ENCODE measurements around the gene RACGAP1. TPM values are rescaled to one million over a fixed set of nuclear protein-coding genes. Genes with fewer than 3 reads are reported as not detected.

The RACGAP1 gene
- total RNA-seq, 1 donor from 2014 or later = 18.8 TPM

DNA sequence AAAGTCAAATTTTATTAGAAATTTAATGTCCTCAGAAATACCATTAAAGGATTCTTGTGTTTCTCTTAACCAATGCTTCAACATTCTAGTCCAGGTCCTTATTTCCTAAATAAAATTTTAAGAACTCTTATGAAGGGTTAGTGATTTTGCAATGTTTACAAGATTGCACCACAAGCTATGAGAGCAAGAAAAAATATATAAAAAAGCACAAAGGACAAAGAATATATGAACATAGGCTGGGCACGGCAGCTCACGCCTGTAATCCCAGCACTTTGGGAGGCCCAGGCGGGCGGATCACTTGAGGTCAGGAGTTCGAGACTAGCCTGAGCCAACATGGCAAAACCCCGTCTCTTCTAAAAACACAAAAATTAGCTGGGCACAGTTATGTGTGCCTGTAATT lies 7.7 kb downstream of the RACGAP1 start:
- H3K9me3 Mint-ChIP-seq (ENCODE audit: unreplicated experiment) = no peaks in the 10 kb centered on the region
- no peaks in the 10 kb centered on the region for H3K27me3 Mint-ChIP-seq (ENCODE audit: low read depth, unreplicated experiment)
- H3K36me3 Mint-ChIP-seq (ENCODE audit: low read depth, unreplicated experiment) = no peaks in the 10 kb centered on the region
- no peak for FAIRE-seq
- Histone ChIP-seq H3K79me2 (ENCODE audit: insufficient read depth, low read length) (peaks cover 93% of the 10 kb centered on the region), H4K20me1 (ENCODE audit: insufficient read depth, low read length) (peaks cover 11% of the 10 kb centered on the region), H3K9ac (ENCODE audit: low read length) (no peak overlapping the region), H3K27me3 (ENCODE audit: insufficient read depth, low read length) (no peaks in the 10 kb centered on the region), H3K4me2 (ENCODE audit: low read length) (peak overlapping the region; percentile 65), H3K4me1 (ENCODE audit: insufficient read depth, low read length) (peaks cover 6% of the 10 kb centered on the region), H3K27ac (ENCODE audit: low read depth, low read length) (peak overlapping the region; percentile 48), H3K9me3 (ENCODE audit: insufficient read depth, low read depth, low read length) (no peaks in the 10 kb centered on the region), H2AFZ (ENCODE audit: low read depth, low read length) (no peak overlapping the region), H3K36me3 (ENCODE audit: insufficient read depth, low read length) (peaks cover 3% of the 10 kb centered on the region), H3K4me3 (ENCODE audit: insufficient read depth, low read depth, low read length) (no peak overlapping the region)
- peaks cover 5% of the 10 kb centered on the region for H3K4me1 Mint-ChIP-seq (ENCODE audit: low read depth, unreplicated experiment)
- H3K4me3 Mint-ChIP-seq (ENCODE audit: unreplicated experiment) = no peak overlapping the region
- no peak overlapping the region for H3K27ac Mint-ChIP-seq (ENCODE audit: unreplicated experiment)
- no peak for DNase-seq (ENCODE audit: low read depth)
- TF ChIP-seq, protein P1, sequence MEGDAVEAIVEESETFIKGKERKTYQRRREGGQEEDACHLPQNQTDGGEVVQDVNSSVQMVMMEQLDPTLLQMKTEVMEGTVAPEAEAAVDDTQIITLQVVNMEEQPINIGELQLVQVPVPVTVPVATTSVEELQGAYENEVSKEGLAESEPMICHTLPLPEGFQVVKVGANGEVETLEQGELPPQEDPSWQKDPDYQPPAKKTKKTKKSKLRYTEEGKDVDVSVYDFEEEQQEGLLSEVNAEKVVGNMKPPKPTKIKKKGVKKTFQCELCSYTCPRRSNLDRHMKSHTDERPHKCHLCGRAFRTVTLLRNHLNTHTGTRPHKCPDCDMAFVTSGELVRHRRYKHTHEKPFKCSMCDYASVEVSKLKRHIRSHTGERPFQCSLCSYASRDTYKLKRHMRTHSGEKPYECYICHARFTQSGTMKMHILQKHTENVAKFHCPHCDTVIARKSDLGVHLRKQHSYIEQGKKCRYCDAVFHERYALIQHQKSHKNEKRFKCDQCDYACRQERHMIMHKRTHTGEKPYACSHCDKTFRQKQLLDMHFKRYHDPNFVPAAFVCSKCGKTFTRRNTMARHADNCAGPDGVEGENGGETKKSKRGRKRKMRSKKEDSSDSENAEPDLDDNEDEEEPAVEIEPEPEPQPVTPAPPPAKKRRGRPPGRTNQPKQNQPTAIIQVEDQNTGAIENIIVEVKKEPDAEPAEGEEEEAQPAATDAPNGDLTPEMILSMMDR (IDR thresholded peaks at IDR 0.05; ENCODE audit: insufficient read depth, low read depth, low read length) = no peak
- TF ChIP-seq EZH2 (IDR thresholded peaks at IDR 0.05; ENCODE audit: insufficient read depth, low read length) = no peak

DNA sequence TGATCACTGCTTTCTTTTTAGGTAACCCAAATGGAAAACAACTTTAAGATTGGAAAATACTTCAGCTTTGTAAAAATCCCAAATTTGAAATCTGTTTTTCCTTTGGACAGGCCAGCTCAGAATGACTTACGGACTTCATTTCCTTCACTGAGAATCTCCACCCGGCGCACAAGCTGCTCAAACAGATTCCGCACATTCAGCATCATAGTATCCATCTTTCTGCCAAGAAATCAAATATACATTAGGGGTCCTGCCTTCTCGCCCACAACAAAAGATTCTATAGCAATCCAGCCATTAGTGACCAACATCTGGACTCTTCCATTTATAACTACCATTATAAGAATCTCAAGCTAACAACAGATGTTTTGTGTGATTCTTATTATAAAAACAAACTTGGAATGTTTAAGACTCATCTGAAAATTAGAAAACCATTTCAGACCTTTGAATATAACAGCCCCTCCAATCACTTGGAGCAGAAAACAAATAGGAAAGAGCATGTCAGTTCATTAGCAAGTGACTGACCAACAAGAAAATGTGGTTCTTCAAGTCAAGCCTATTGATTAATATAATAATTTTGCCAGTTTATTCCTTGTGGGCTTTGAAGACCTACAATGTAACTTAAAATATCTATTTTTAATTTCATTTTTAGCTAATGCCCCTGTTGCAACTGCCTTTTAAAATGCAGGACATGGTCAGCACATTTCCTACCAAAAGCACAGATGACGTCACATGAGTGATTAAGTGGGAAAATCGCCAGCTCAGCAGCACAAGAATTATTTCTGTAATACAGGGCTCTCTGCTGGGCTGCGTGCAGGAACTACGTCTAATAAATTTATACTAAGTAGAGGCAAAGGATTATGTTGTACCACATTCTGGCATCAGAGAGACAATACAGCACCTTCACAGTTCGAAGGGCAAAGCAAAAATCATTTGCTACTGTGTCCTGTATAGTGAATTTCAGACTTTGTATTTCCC lies 8.5 kb downstream of the RACGAP1 start:
- no peak overlapping the region for H3K27ac Mint-ChIP-seq (ENCODE audit: unreplicated experiment)
- H3K9me3 Mint-ChIP-seq (ENCODE audit: unreplicated experiment) = no peaks in the 10 kb centered on the region
- FAIRE-seq = no peak
- DNase-seq (ENCODE audit: low read depth) = peak; percentile 74
- Histone ChIP-seq H3K4me1 (ENCODE audit: insufficient read depth, low read length) (peaks cover 6% of the 10 kb centered on the region), H3K27ac (ENCODE audit: low read depth, low read length) (peak overlapping the region; percentile 48), H3K9me3 (ENCODE audit: insufficient read depth, low read depth, low read length) (no peaks in the 10 kb centered on the region), H2AFZ (ENCODE audit: low read depth, low read length) (peak overlapping the region; percentile 61), H3K36me3 (ENCODE audit: insufficient read depth, low read length) (peaks cover 3% of the 10 kb centered on the region), H3K79me2 (ENCODE audit: insufficient read depth, low read length) (peaks cover 88% of the 10 kb centered on the region), H3K4me2 (ENCODE audit: low read length) (peak overlapping the region; percentile 65), H4K20me1 (ENCODE audit: insufficient read depth, low read length) (peaks cover 11% of the 10 kb centered on the region), H3K4me3 (ENCODE audit: insufficient read depth, low read depth, low read length) (no peak overlapping the region), H3K9ac (ENCODE audit: low read length) (peak overlapping the region; percentile 37), H3K27me3 (ENCODE audit: insufficient read depth, low read length) (no peaks in the 10 kb centered on the region)
- TF ChIP-seq, protein P1 (IDR thresholded peaks at IDR 0.05; ENCODE audit: insufficient read depth, low read depth, low read length) = no peak
- no peak for TF ChIP-seq EZH2 (IDR thresholded peaks at IDR 0.05; ENCODE audit: insufficient read depth, low read length)
- H3K4me3 Mint-ChIP-seq (ENCODE audit: unreplicated experiment) = no peak overlapping the region
- H3K4me1 Mint-ChIP-seq (ENCODE audit: low read depth, unreplicated experiment) = peaks cover 5% of the 10 kb centered on the region
- no peaks in the 10 kb centered on the region for H3K27me3 Mint-ChIP-seq (ENCODE audit: low read depth, unreplicated experiment)
- H3K36me3 Mint-ChIP-seq (ENCODE audit: low read depth, unreplicated experiment) = no peaks in the 10 kb centered on the region

DNA sequence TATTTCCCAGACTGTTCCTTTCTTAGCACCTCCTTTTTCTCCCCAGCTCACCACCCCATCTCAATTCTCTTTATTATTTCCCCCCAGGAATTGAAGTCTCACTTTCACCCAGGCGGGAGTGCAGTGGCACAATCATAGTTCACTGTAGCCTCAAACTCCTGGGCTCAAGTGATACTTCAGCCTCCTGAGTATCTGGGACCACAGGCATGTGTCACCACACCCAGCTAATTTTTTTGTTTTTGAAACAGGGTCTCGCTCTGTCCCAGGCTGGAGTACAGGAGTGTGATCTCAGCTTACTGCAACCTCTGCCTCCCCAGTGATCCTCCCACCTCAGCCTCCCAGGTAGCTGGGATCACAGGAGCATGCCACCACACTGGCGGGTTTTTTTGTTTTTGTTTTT lies 11.0 kb downstream of the RACGAP1 start:
- no peak overlapping the region for H3K4me3 Mint-ChIP-seq (ENCODE audit: unreplicated experiment)
- FAIRE-seq (no peak), DNase-seq (ENCODE audit: low read depth) (no peak)
- TF ChIP-seq, protein P1 (IDR thresholded peaks at IDR 0.05; ENCODE audit: insufficient read depth, low read depth, low read length) = no peak
- no peak for TF ChIP-seq EZH2 (IDR thresholded peaks at IDR 0.05; ENCODE audit: insufficient read depth, low read length)
- H3K79me2 ChIP-seq (ENCODE audit: insufficient read depth, low read length) = peaks cover 78% of the 10 kb centered on the region
- H3K4me1 ChIP-seq (ENCODE audit: insufficient read depth, low read length) = peaks cover 6% of the 10 kb centered on the region
- H3K4me3 ChIP-seq (ENCODE audit: insufficient read depth, low read depth, low read length) = no peak overlapping the region
- no peaks in the 10 kb centered on the region for H3K36me3 Mint-ChIP-seq (ENCODE audit: low read depth, unreplicated experiment)
- peaks cover 3% of the 10 kb centered on the region for H3K36me3 ChIP-seq (ENCODE audit: insufficient read depth, low read length)
- H3K9me3 ChIP-seq (ENCODE audit: insufficient read depth, low read depth, low read length) = no peaks in the 10 kb centered on the region
- H2AFZ ChIP-seq (ENCODE audit: low read depth, low read length) = no peak overlapping the region
- H3K27me3 ChIP-seq (ENCODE audit: insufficient read depth, low read length) = no peaks in the 10 kb centered on the region
- no peak overlapping the region for H3K9ac ChIP-seq (ENCODE audit: low read length)
- H3K4me1 Mint-ChIP-seq (ENCODE audit: low read depth, unreplicated experiment) = peaks cover 5% of the 10 kb centered on the region
- no peak overlapping the region for H3K27ac ChIP-seq (ENCODE audit: low read depth, low read length)
- H4K20me1 ChIP-seq (ENCODE audit: insufficient read depth, low read length) = peaks cover 11% of the 10 kb centered on the region
- H3K27ac Mint-ChIP-seq (ENCODE audit: unreplicated experiment) = no peak overlapping the region
- H3K4me2 ChIP-seq (ENCODE audit: low read length) = no peak overlapping the region
- H3K27me3 Mint-ChIP-seq (ENCODE audit: low read depth, unreplicated experiment) = no peaks in the 10 kb centered on the region
- no peaks in the 10 kb centered on the region for H3K9me3 Mint-ChIP-seq (ENCODE audit: unreplicated experiment)

All from astrocyte (in vitro differentiated cells and primary cell).